HG03097 (cell line): ENCODE data around the gene TRAPPC6A.

ENCODE experiments used
- ATAC-seq: cut with Tn5 transposase; IDR thresholded peaks from one replicate; pipeline ENCODE4 v1.9.1; 2021; ENCODE audit not compliant: unreplicated experiment, low FRiP score

TRAPPC6A gene

DNA sequence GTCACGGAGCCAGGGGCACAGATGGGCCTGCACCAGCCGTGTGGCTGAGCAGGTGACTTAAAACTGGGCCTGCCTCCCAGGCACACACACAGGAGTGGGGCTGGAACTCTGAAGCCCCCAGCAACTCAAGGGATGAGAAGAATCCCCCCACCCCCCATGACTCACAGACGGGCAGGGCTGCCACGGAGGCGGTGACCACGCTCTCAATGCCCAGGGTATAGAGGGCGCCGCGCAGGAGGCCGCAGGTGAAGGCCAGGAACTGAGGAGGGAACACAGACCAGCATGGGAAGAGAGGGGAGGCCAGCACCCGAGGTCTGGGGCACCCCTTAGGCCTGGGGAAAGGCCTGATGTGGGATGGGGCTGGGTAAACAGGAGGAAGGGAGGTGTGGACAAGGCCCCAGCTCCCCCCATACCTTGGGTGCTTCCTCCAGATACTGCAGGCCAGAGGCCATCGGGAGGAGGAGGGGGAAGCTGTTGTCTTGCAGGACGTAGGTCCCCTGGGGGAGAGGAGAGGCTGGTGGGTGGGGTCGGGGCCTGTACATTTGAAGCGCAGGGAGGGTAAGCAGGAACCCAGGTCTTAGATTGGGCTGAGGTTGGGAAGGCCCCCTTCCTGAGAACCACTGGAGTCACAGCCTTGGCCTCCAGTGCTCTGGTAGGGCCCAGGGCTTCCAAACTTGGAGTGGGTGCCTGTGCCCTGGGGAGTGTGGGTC, 14.1 kb downstream of the TRAPPC6A start:
- no peak for ATAC-seq

- ATAC-seq = no peak
Observed at GRCh38 chr19:45163156-45163555, 14.9 kb downstream of the TRAPPC6A start.

GRCh38 chr19:45162608-45163143, 15.4 kb downstream of the TRAPPC6A start:
- ATAC-seq = no peak

DNA sequence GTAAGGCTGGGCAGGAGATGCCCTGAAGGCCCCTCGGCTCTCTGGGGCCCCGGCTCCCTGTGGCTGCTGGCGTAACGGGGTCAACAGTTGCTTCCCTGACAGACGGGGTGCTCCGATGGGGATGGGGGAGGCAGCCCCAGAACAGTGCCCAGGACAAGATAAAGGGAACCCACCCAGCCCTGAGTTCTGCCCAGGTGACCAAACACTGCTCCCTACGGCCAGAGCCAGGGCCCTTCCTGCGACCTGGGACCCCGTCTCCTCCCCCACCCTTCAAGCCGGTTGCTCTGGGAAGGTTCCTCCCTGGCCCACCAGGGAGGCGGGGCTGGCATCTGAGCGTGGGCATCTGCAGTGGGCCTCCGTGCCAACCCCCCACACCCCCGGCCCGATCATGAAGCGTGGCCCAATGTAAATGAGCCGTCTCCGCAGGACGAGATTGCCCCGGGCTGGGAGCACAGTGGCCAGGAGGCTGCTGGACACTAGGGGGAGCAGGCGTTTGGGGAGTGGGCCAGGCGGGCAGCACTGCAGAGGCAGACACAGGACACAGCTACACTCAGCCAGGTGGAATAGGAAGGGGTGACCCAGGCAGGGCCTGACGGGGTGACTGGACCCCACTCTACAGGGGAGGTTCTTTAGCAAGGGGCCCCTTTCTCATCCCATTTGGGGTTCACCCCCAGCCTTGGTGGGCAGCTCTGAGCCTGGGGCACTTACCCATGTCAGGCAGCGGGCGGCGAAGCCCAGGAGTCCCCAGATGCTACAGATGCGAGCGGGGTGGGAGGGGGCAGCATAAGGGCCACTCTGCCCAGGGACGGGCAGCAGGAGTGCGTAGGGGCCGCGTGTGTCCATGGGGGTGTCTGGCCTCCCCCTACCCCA, 16.1 kb downstream of the TRAPPC6A start:
- ATAC-seq = no peak

DNA sequence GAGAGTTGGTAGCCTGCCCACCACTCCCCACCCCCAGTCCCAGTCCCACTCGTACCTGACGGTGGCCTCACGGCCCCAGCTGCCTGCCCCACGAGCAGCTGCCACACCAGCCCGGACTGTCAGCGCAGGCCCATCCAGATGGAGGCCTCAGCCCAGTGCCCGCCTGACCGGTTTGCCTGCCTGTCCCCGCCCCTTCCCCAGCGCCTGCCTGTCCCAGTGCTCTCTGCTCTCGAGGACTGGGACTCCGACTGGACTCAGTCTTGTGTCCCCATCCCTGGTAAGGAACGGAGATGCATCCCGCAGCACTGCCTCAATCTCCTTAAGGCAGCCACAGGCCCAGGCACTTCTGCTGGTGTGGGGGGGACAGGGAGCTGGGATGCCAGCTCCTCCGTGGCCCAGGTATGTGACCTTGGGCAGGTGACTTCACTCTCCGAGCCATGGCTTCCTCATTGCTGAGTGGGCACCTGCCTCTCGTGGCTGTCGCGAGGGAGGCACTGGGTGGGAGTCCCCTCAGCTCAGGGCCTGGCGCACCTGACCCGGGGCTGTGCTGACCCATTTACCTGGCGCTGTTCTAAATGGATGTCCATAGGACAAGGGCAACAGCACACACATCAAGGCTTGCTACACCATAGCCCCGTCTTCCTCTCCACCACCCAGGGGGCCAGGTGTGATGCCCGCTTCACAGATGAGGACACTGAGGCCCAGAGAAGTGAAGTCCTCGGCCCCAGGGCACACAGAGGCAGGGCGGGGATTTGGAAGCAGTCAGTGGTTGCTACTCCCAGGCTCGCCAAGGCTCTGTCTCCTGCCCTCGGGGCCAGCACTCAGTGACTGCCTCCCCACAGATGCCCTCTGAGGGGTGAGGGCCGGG, 16.9 kb downstream of the TRAPPC6A start, which contains the start of gene NKPD1:
Gene NKPD1 (minus strand): TSS at position 113 of the 868 bp plus-strand sequence. CDS start 832 bp downstream, outside the sequence.
- ATAC-seq = no peak

DNA sequence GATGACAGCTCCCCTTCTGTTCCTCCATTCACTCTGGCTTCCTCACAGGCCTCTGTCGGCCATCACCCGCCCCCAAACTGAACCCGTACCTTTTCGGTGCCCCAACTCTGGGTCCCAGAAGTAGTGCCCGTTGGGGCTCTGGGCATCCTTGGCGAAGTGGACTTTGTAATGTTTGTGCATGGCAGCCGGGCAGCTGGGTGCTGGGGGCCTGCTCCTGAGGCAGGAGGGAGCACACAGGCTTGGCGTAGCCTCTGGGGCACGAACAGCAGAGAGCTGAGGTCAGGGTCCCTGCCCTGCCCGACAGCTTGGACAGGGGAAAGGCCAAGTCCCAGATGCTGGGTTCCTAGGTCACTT, 18.1 kb downstream of the TRAPPC6A start:
- no peak for ATAC-seq

DNA sequence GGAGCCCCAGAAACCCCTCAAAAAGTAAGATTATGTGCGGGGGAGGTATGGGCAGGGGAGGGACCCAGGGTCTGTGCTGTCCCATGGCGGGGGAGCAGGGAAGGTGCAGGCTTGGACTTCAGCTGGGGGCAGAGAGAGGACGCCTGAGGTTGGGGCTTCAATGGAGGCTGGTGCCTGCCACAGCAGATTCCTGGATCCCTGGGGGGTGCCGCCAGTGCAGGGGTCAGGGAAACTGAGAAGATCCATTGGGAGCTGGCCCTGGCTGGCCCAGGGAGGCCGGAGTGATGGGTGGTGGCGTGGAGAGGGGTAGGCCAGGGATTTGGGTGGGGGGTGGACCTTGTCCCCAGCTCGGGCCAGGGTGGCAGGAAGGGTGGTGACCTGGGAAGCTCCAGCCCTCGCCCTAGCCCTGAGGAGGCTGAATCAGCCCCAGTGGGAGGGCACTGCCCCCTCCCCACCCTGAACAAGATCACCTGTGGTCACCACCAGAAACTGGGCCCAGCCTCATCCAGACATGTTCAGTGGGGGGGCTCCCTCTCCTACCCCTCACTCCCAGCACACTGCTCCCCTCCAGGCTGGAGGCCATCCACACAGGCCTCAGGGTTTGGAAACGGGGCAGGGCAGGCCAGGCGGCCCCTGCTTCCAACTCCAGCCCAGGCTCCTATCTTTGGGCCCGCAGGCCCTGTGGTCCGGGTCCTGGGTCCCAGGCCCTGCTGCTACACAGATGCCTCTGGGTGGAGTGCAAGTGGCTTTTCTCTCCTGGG, 18.6 kb downstream of the TRAPPC6A start:
- ATAC-seq = no peak

GRCh38 chr19:45158503-45159209, 19.4 kb downstream of the TRAPPC6A start:
- ATAC-seq = no peak

GRCh38 chr19:45156751-45157150, 21.3 kb downstream of the TRAPPC6A start:
- ATAC-seq = no peak

DNA sequence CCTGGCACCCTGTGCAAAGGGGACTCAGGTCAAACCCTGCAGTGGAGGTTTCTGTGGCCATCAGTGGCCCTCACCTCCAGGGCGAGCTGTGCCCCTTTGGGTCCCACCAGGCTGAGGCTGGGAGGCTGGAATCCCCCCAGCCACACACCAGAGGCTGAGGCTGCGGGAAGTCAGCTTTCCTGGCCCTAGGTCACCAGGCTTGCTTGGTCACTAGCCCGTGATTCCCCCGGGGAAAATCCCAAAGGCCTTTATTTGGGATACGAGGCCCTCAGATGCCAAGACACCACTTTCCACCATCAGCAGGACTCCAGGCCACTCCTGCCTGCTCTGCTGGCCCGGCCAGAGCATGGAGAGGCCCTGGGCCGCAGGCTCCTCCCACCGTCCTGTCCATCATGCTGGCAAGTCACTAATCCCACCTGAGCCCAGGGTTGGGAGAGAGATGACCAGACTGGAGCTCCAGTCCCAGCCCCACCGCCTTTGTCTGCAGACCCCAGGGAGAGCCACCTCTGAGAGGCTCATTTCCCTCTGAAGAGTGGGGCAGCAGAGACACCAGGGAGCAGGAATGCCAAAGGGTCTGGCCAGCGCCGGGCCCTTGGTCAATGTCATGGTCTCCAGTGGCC, 21.9 kb downstream of the TRAPPC6A start:
- no peak for ATAC-seq

- no peak for ATAC-seq
Observed at GRCh38 chr19:45154064-45154827, 23.8 kb downstream of the TRAPPC6A start.

DNA sequence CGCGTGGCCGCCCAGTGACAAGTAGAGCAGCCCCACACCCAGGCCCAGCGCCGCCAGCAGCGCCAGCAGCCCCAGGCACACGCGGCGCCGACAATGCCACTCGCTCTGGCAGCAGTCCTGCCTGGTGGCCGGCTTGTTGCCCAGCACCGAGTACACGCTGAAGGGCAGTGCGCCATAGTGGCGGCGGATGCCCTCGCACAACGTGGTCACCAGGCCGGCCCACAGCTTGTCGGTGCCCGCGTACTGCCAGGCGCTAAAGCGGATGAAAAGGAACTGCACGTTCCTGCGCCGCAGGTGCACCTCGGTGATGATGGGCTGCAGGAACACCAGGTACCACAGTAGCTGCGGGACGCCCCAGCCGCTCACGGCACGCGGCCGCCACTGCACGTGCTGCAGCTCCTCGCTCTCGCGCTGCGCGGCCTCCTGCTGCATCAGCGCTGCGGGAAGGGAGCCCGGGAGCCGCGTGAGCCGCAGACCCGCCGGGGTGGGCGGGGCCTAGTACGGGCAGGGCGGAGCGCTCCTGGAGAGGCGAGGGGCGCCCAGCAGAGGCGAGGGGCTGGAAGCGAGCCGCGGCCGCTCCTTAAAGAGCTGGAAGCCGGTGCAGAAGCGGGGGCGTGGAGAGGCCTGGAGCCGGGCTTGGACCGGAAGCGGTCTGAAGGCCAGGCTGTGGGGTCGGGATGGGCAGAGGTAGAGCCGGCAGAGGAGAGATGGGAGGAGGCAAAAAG, 24.5 kb downstream of the TRAPPC6A start:
- no peak for ATAC-seq

DNA sequence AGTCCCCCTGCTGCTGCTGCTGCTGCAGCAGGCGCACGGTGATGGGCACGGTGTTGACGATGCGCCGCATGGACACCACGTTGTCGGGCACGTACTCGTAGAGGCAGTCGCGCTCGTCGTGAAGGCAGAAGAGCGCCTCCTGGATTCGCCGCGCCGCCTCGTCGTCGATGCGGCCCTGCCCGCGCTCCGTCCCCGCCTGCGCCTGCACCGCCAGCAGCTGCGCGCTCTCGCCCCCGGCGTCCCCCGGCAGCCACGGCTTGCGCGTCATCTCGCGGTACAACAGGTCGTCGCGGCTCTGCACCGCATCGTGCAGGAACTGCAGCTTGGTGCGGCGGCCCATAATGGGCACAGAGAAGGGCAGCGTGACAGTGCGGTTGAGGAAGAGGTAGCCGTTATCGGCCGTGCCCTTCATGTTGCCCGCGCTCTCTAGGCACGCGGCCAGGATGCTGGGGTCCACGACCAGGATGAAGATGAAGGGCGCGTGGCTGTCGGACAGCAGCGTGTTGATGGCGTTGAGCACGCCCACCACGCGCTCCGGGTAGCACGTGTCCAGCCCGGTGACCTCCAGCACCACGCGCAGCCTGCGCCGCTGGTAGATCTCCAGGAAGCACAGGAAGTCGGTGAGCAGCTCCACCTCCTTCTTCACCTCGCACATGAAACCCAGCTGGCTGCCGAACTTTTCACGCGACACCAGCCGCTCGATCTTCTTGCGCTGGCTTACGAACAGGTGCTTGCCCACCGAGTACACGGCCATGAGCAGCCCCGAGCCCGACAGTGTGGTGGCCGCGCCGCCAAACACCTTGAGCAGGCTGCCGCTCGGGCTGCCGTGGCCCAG, 25.3 kb downstream of the TRAPPC6A start:
- ATAC-seq = no peak

DNA sequence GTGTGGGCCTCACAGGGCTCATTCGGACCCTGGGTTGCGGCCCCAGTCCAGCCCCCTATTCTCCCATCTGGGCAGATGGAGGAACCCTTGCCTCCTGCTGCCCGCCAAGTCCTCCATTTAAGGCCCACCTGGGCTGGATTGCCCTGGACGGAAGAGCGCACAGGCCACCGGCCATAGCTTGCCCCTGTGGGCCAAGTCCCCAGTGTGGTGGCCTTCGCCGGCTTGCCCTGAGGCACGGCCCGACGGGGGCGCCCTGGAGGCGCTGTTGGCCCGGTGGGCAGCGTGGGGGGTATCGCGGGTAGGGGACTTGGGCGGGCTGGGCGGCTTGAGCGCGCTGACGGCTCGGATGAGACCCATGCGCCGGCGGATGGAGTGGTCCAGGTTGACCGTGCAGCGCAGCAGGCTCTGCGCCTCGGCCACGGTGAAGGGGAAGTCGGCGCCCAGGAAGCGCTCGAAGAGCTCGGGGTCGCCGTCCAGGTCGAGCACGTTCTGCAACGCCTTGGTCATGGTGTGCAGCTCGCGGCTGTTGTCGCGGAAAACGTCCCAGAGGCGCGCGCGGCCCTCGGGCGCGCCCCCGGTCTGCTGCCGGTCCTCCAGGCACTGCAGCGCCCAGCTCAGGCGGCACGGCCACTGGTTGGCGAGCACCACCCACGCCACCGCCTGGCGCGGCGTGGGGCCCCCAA, 26.1 kb downstream of the TRAPPC6A start:
- no peak for ATAC-seq

DNA sequence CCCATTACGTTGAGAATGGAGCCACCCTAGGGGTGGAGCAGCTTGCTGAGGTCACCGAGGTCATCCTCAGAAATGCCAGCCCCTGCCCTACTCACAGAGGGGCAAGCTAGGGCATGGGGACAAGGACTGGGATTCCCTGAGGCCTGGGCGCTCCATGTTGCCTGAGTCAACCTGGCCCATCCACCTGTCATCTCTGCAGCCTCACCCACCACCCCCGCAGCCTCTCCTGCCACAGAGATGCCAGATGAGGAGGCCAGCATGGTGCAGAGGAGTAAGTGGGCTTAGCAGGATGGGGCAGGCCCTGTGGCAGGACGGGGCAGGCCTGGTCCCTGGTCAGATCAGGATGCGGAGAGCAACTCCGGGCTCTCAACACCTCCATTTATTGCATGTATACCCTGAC, 26.7 kb downstream of the TRAPPC6A start:
- no peak for ATAC-seq

GRCh38 chr19:45150751-45151281, 27.2 kb downstream of the TRAPPC6A start:
- no peak for ATAC-seq
